ENCODE measurements around the gene CREBRF.
"Not testable (repeated sequence)": the region's sequence is repeated elsewhere in the genome, so short reads cannot be mapped to it uniquely, and the experiment has no call there.

CREBRF gene

GRCh38 chr5:173039188-173039587 is 17.0 kb upstream of the CREBRF start:
- DNase-seq (ENCODE audit: low read depth): no peak

GRCh38 chr5:173039964-173040363 is 16.2 kb upstream of the CREBRF start:
- DNase-seq (ENCODE audit: low read depth): no peak

GRCh38 chr5:173041881-173042762 is 14.0 kb upstream of the CREBRF start:
- DNase-seq (ENCODE audit: low read depth): no peak

GRCh38 chr5:173042763-173043107 is 13.4 kb upstream of the CREBRF start:
- DNase-seq (ENCODE audit: low read depth): no peak

- DNase-seq (ENCODE audit: low read depth): no peak
Observed at GRCh38 chr5:173045474-173045873, 10.7 kb upstream of the CREBRF start.

- not testable (repeated sequence) for DNase-seq (ENCODE audit: low read depth)
Observed at GRCh38 chr5:173047096-173047837, 8.9 kb upstream of the CREBRF start.

- no peak for DNase-seq (ENCODE audit: low read depth)
Observed at GRCh38 chr5:173047838-173048105, 8.4 kb upstream of the CREBRF start.

- no peak for DNase-seq (ENCODE audit: low read depth)
Observed at GRCh38 chr5:173050791-173051190, 5.4 kb upstream of the CREBRF start.

- DNase-seq (ENCODE audit: low read depth): peak; percentile 39
Observed at GRCh38 chr5:173051746-173052145, 4.4 kb upstream of the CREBRF start.

- no peak for DNase-seq (ENCODE audit: low read depth)
Observed at GRCh38 chr5:173053041-173053440, 3.1 kb upstream of the CREBRF start.

- DNase-seq (ENCODE audit: low read depth): no peak
Observed at GRCh38 chr5:173055042-173055721, 970 bp upstream of the CREBRF start.

GRCh38 chr5:173055722-173055982 is 500 bp upstream of the CREBRF start:
- DNase-seq (ENCODE audit: low read depth): no peak

- DNase-seq (ENCODE audit: low read depth): no peak
Observed at GRCh38 chr5:173056783-173057061, 570 bp downstream of the CREBRF start.

- DNase-seq (ENCODE audit: low read depth): peak; percentile 83
Observed at GRCh38 chr5:173057062-173057924, 1.1 kb downstream of the CREBRF start.

- DNase-seq (ENCODE audit: low read depth): no peak
Observed at GRCh38 chr5:173062141-173062540, 6.0 kb downstream of the CREBRF start.

GRCh38 chr5:173065155-173065554 is 9.0 kb downstream of the CREBRF start:
- DNase-seq (ENCODE audit: low read depth): no peak

GRCh38 chr5:173069671-173070070 is 13.5 kb downstream of the CREBRF start:
- DNase-seq (ENCODE audit: low read depth): no peak

- DNase-seq (ENCODE audit: low read depth): no peak
Observed at GRCh38 chr5:173075137-173075843, 19.1 kb downstream of the CREBRF start.

- no peak for DNase-seq (ENCODE audit: low read depth)
Observed at GRCh38 chr5:173075970-173076369, 19.8 kb downstream of the CREBRF start.

- DNase-seq (ENCODE audit: low read depth): not testable (repeated sequence)
Observed at GRCh38 chr5:173076471-173076870, 20.3 kb downstream of the CREBRF start.

- no peak for DNase-seq (ENCODE audit: low read depth)
Observed at GRCh38 chr5:173078878-173079277, 22.7 kb downstream of the CREBRF start.

- DNase-seq (ENCODE audit: low read depth): no peak
Observed at GRCh38 chr5:173089581-173089980, 33.4 kb downstream of the CREBRF start.

All from HS-27A (cell line).